Calu3 (cell line): ENCODE measurements around the gene ACLY. TPM values are rescaled to one million over a fixed set of nuclear protein-coding genes. Genes with fewer than 3 reads are reported as not detected.
A peak's percentile ranks its signal among the peaks of the same experiment; 100 is the strongest.
"Not testable (repeated sequence)": the region's sequence is repeated elsewhere in the genome, so short reads cannot be mapped to it uniquely, and the experiment has no call there.

Source experiments
- BruUV-seq: library from RNA; stranded (reverse); fragments of 400-500 nt; replicated peaks from 2 replicates; lab custom pipeline; 2021; lab: Mats Ljungman, UMichigan
- CTCF ChIA-PET: fragments of 300-600 bp; sonication (Branson Sonifier 250); formaldehyde crosslinking; loops from one replicate; lab custom pipeline; 2022; ENCODE audit warnings: antibody characterized with exemption; lab: Charles Lee
- DNase-seq: peaks from one replicate; pipeline ENCODE4 v3.0.0; 2022
- H3K27ac Mint-ChIP-seq: one replicate; pipeline ENCODE4 v1.8.0; 2022; ENCODE audit warnings: mixed read lengths; ENCODE audit not compliant: unreplicated experiment
- H3K27me3 Mint-ChIP-seq: one replicate; pipeline ENCODE4 v1.8.0; 2022; ENCODE audit warnings: mixed read lengths; ENCODE audit not compliant: unreplicated experiment
- H3K36me3 Mint-ChIP-seq: one replicate; pipeline ENCODE4 v1.8.0; 2022; ENCODE audit warnings: mild to moderate bottlenecking, moderate library complexity, mixed read lengths; ENCODE audit not compliant: insufficient read depth, unreplicated experiment
- H3K4me1 Mint-ChIP-seq: one replicate; pipeline ENCODE4 v1.8.0; 2022; ENCODE audit warnings: mild to moderate bottlenecking, low read depth, mixed read lengths; ENCODE audit not compliant: unreplicated experiment
- H3K4me3 Mint-ChIP-seq: one replicate; pipeline ENCODE4 v1.8.0; 2022; ENCODE audit warnings: mild to moderate bottlenecking, low read depth, moderate library complexity, mixed read lengths; ENCODE audit not compliant: unreplicated experiment
- H3K9me3 Mint-ChIP-seq: one replicate; pipeline ENCODE4 v1.8.0; 2022; ENCODE audit warnings: low read depth, mixed read lengths; ENCODE audit not compliant: unreplicated experiment
- CTCF ChIP-seq: fragments of 200-600 bp; IDR thresholded peaks from one replicate; pipeline ENCODE4 v1.8.0; 2022; ENCODE audit warnings: antibody characterized with exemption; ENCODE audit not compliant: unreplicated experiment
- intact Hi-C: fragments of 100-400 bp; cut with micrococcal nuclease; formaldehyde crosslinking; loops from one replicate; pipeline ENCODE4 v1.10.0; 2022; ENCODE audit not compliant: unreplicated experiment
- total RNA-seq: library from RNA; stranded (reverse); gene quantifications from 2 replicates; pipeline ENCODE4 v1.2.3, GENCODE V29; 2022

Gene ACLY
- total RNA-seq, 1 experiment from 2014 or later, result 265 TPM

GRCh38 chr17:41836550-41837196, 82.1 kb downstream of the ACLY start:
- no peak for DNase-seq
- H3K36me3 Mint-ChIP-seq, result peaks cover 16% of the 10 kb centered on the region
- H3K27ac Mint-ChIP-seq, result peak overlapping the region; percentile 33
- H3K27me3 Mint-ChIP-seq, result no peaks in the 10 kb centered on the region
- no peaks in the 10 kb centered on the region for H3K9me3 Mint-ChIP-seq
- peaks cover 18% of the 10 kb centered on the region for H3K4me1 Mint-ChIP-seq
- peak overlapping the region; percentile 81 for H3K4me3 Mint-ChIP-seq
- intact Hi-C loops, result no loop called here
- BruUV-seq, result no TSS peak
- TF ChIP-seq CTCF, result no peak
- CTCF ChIA-PET, result no interaction called here

- Mint-ChIP-seq H3K27ac (peak within 1 kb of the TSS; percentile 33), H3K36me3 (peaks cover 16% of the 10 kb centered on the region), H3K27me3 (no peaks in the 10 kb centered on the region), H3K9me3 (no peaks in the 10 kb centered on the region), H3K4me3 (peak within 1 kb of the TSS; percentile 81), H3K4me1 (peaks cover 18% of the 10 kb centered on the region)
- no TSS peak for BruUV-seq
- CTCF ChIA-PET, result no interaction called here
- TF ChIP-seq CTCF, result no peak
- DNase-seq, result peak; percentile 77
- intact Hi-C loops, result no loop called here
Observed at GRCh38 chr17:41835800-41836549, 82.8 kb downstream of the ACLY start, which contains the start of gene NT5C3B. TSS of gene NT5C3B (minus strand) at chr17:41836232. CDS start at chr17:41836193, 39 bp downstream.

- H3K4me3 Mint-ChIP-seq, result peak overlapping the region; percentile 81
- no peaks in the 10 kb centered on the region for H3K9me3 Mint-ChIP-seq
- no peak for TF ChIP-seq CTCF
- H3K4me1 Mint-ChIP-seq, result peaks cover 18% of the 10 kb centered on the region
- no peaks in the 10 kb centered on the region for H3K27me3 Mint-ChIP-seq
- CTCF ChIA-PET, result no interaction called here
- peaks cover 17% of the 10 kb centered on the region for H3K36me3 Mint-ChIP-seq
- no peak for DNase-seq
- no TSS peak for BruUV-seq
- peak overlapping the region; percentile 0 for H3K27ac Mint-ChIP-seq
- intact Hi-C loops, result no loop called here
Observed at GRCh38 chr17:41835214-41835799, 83.4 kb downstream of the ACLY start.

- H3K27me3 Mint-ChIP-seq, H3K27ac Mint-ChIP-seq, DNase-seq, H3K4me3 Mint-ChIP-seq, intact Hi-C loops, H3K4me1 Mint-ChIP-seq, BruUV-seq, H3K9me3 Mint-ChIP-seq: not testable (repeated sequence)
- CTCF ChIA-PET, result interaction anchor here (0.7 kb wide), 1 partner anchor 10 kb away, joined by 4 read pairs; no protein-coding TSS in a partner anchor
- H3K36me3 Mint-ChIP-seq, result peaks cover 11% of the 10 kb centered on the region
Observed at GRCh38 chr17:41829961-41830360, 88.8 kb downstream of the ACLY start.
